HG03469 (cell line): ENCODE measurements around the gene COLGALT1.
A peak's percentile ranks its signal among the peaks of the same experiment; 100 is the strongest.
"Not testable (repeated sequence)": the region's sequence is repeated elsewhere in the genome, so short reads cannot be mapped to it uniquely, and the experiment has no call there.

ENCODE experiments used
- ATAC-seq: cut with Tn5 transposase; IDR thresholded peaks from one replicate; pipeline ENCODE4 v1.9.1; 2021; ENCODE audit warnings: mild to moderate bottlenecking, moderate library complexity, moderate number of reproducible peaks; ENCODE audit not compliant: unreplicated experiment

COLGALT1 gene

DNA sequence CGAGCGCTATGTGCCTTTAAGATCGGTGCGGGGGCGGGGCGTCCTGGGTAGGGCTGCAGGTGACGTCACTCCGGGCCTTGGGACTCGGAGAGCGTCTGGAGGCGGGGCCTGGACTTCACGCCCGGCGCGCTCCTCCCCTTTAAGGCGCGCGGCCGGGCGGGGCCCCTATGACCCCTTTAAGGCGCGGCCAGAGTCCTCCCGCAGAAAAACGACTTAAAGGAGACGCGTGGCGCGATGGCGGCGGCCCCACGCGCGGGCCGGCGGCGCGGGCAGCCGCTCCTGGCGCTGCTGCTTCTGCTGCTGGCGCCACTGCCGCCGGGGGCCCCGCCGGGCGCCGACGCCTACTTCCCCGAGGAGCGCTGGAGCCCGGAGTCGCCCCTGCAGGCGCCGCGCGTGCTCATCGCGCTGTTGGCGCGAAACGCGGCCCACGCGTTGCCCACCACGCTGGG, at the start of gene COLGALT1:
Gene COLGALT1 (plus strand): TSS at position 170 of the 449 bp plus-strand sequence. CDS start 65 bp downstream, at position 235.
- peak; percentile 70 for ATAC-seq

DNA sequence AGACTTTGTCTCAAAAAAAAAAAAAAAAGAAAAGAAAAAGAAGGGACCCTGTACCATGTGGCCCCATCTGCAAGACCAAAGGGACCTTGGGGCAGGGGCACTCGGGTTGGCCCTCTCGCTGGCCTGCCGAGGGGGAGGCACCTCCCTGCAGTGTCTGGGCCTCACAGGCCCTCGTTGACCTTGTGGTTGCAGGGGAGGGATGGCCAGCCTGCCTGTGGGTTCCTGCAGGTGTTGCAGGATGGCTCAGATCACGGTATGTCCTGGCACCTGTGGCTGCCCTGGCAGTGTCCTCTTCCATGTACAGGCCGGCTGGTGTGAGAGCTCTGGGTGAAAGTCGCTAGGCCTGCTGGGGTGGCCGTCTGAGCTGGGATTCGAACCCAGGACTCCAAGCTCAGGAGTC, 48.7 kb upstream of the COLGALT1 start:
- no peak for ATAC-seq

DNA sequence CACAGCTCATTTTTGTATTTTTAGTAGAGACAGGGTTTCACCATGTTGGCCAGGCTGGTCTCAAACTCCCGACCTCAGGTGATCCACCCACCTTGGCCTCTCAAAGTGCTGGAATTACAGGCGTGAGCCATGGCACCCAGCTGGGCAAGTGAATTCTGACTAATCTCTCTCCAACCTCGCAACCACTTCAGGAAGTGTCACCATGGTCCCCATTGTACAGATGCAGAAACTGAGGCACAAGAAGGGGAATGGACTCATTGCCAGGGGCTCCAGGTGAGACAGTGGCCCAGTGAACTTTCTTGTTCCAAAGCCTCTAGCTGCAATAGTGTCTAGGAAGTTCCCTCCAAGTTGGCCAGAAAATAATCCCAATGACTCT, 46.9 kb upstream of the COLGALT1 start:
- not testable (repeated sequence) for ATAC-seq

DNA sequence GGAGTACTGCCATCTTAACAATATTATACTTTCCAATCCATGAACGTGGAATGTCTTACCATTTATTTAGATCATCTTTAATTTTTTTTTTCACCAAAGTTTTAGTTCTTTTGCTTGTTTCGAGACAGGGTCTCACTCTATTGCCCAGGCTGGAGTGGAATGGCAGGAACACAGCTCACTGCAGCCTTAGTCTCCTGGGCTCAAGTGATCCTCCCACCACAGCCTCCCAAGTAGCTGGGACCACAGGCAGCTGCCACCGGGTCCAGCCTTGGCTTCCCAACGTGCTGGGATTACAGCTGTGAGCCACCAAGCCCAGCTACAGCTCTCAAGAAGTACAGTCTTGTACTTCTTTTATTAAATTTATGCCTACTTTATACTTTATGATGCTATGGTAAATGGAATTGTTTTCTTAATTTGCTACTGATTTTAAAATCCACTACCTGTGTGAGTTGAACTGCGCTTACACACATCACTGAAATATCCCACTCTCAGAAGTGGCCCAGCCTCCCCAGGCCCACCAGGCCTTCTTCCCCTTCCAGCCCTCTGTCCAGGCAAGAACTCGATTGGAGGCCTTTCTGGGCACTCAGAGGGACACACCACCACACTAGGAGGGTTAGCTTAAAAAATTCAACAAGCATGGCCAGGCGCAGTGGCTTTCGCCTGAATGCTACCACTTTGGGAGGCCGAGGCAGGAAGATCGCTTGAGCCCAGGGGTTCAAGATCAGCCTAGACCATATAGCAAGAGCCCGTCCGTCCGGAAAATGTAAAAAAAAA, 45.0 kb upstream of the COLGALT1 start:
- no peak for ATAC-seq

DNA sequence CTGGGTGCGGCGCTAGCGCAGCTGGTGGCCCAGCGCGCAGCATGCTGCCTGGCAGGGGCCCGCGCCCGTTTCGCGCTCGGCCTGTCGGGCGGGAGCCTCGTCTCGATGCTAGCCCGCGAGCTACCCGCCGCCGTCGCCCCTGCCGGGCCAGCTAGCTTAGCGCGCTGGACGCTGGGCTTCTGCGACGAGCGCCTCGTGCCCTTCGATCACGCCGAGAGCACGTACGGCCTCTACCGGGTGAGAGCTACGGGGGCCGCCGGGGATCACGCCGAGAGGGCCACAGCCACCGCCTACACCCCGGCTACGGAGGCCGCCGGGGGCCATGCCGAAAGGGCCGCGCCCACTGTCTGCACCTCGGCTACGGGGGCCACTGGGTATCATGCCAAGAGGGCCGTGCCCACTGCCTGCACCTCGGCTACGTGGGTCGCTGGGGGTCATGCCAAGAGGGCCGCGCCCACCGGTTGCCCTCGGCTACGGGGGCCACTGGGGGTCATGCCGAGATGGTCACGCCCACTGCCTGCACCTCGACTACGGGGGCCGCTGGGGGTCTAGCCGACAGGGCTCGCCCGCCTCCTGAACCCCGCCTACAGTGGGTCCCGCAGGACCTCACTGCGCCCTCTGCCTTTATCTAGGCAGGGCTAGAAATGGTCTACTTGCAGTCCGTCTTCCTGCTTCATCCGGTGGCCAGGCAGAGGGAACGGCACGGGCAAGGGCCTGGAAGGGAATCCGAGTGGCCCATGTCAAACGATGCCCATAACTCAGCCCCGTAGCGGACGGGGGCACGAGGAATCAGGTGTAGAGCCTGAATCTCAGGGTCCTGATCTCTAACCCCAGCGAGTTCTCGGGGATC, 43.5 kb upstream of the COLGALT1 start:
- peak; percentile 39 for ATAC-seq

DNA sequence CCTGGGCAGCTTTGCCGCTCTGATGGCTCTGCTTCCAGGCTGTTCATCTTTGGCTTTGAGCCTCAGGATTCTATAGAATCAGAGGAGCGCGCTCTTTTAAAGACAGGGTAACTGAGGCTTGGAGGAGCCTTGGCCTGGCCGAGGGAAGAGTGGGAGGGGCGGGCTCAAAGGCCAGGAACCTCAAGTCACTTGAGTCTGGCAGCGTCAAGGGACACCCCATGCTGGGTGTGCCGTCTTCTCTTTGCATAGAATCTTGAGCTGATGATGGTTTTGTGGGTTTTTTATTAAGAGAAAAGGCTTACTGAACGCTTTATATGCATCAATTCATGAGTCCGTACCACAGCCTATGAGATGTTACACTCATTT, 42.9 kb upstream of the COLGALT1 start:
- no peak for ATAC-seq

DNA sequence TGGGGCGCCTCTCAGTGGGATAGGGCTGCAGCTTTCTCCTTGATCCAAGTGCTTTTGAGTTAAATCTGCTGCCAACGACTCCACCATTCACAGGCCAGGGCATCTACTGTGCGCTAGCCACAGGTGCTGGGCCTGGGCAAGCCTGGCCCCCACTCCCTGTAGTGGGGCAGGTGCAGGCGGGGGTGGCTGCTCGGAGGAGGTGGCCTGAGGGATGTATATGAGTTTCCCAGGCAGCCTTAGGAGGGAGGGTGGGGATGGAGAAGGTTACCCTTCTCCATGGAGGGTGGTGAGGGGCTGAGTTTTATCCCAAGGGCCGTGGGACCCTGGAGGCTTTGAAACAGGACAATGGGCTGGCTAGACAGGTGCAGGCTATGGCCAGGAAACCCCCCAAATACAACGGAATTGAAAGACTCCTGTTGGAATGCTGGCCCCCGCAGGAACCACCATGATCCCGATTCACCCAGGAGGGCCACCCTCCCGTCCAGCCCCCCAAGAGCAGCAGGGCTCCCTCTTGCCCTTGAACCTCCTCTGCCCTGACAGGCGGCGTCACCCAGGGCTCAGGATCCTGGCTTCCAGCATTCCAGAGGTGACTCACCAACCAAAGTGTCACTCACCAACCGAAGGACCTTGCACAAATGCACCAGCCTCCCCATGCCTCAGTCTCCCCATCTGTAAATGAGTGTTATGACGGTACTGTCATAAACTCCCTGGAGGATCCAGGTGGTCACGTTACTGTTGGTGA, 39.9 kb upstream of the COLGALT1 start:
- no peak for ATAC-seq

DNA sequence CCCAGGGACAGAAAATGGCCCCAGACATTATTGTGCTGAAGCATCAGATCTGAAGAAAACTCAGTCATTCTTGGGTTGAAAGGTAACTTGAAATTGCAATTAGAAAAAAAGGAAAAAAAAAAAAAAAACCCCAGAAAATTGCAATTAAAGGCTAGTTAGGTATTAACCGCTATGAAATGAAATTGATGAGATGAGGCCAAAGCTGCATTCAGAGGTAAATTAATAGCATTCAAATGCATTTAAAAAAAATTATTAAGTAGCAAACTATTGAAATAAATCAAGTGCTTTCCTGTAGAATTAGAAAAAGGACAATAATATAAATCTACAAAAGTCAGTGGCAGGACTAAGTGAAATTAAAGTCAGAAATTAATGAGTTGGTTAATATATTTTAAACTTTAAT, 37.6 kb upstream of the COLGALT1 start:
- ATAC-seq, result no peak

DNA sequence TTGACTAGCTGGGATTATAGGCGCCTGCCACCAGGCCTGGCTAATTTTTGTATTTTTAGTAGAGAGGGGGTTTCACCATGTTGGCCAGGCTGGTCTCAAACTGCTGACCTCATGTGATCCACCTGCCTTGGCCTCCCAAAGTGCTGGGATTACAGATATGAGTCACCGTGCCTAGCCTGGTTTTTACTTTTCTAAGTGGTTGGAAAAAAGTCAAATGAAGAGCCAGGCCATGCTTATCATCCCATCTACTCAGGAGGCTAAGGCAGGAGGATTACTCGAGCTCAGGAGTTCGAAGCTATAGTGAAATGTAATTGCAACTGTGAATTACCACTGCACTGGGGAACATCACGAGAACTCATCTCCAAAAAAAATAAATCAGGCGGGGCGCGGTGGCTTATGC, 36.8 kb upstream of the COLGALT1 start:
- ATAC-seq, result not testable (repeated sequence)

DNA sequence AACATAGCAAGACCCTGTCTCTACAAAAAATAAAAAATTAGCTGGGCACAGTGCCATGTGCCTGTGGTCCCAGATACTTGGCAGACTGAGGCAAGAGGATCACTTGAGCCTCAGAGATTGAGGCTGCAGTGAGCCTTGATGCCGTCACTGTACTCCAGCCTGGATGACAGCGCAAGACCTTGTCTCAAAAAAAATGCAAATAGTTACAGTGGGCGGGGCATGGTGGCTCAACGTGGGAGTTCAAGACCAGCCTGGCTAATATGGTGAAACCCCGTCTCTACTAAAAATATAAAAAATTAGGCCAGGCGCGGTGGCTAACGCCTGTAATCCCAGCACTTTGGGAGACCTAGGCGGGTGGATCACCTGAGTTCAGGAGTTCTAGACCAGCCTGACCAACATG, 35.5 kb upstream of the COLGALT1 start:
- ATAC-seq, result no peak

DNA sequence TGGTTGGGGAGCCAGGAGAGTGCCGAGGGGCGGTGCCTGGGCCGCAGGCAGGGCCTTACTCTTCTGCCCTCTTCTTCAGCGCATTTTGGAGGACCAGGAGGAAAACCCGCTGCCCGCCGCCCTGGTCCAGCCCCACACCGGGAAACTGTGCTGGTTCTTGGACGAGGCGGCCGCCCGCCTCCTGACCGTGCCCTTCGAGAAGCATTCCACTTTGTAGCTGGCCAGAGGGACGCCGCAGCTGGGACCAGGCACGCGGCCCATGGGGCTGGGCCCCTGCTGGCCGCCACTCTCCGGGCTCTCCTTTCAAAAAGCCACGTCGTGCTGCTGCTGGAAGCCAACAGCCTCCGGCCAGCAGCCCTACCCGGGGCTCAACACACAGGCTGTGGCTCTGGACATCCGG, 34.6 kb upstream of the COLGALT1 start:
- ATAC-seq, result no peak

DNA sequence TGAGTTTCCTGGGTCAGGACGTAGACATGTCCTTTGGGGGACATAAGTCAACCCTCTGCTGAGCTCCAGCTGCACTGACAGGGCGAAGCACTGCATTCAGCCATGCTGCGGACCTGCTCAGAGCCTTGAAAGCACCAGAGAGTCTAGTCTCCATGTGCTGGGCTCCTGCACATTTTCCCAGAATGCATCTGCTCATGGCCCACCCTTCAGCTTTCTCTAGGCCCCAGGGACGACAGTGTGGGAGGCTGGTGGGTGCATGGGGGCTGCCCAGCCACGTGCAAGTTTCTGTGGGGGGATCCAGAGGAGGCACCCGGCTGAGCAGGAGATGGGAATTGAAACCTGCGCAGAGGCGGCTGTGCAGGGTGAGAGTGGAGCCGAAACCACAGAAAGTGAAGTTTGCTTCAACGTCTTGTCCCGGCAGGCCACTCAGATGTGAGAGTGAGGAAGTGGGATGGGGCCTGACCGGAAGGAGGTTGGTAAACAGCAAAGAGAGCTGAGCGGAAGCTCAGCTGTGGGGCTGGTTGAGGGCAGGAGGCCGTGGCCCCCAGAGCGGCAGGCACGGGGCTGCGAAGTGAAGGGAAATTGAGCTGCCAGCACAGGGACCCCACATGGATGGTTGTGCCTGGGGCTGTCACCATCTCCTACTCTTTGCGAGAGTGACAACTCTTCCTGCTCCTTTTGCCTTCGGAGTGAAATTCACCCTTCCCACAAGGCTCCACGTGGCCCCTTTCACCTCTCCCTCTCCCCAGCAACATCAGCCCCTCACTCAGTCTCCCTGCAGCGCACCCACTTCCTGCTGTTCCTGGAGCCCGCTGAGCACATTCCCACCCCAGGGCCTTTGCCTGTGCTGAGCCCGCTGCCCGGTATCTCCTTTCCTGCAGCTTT, 32.2 kb upstream of the COLGALT1 start:
- ATAC-seq, result peak; percentile 49

DNA sequence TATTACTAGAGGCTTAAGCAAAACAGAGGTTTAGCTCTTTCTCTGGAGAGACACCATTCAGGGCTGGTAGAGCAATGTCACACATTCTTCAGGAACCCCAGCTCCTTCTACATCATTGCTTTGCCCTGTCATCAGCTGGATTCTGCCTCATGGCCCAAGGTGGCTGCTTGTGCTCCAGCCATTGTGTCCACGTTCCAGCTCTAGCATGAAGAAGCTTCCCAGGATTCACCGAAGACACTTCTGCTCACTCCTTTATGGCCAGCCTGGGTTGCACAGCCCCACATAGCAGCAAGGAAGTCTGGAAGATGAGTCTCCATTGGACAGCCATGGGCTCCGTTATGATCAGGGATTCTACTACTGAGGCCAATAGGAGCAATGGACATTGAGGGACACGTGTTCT, 30.8 kb upstream of the COLGALT1 start:
- ATAC-seq, result no peak

DNA sequence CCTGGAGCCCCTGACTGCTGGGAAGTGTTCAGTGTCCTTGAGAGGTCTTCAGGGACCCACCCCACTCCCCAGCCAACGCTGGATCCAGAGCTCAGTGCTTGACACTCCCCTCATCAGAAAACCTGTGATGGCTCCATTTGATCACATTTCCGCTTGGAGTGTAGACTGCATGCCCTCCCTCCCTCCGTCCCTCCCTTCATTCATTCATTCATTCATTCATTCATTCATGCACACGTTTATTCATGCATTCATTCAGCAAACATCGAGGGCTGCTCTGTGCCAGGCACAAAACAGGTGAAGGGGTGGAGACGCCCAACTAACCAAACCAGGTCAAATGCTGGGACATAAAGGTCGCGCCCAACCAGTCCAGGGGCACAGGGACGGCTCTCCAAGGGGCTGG, 30.3 kb upstream of the COLGALT1 start:
- ATAC-seq, result no peak

DNA sequence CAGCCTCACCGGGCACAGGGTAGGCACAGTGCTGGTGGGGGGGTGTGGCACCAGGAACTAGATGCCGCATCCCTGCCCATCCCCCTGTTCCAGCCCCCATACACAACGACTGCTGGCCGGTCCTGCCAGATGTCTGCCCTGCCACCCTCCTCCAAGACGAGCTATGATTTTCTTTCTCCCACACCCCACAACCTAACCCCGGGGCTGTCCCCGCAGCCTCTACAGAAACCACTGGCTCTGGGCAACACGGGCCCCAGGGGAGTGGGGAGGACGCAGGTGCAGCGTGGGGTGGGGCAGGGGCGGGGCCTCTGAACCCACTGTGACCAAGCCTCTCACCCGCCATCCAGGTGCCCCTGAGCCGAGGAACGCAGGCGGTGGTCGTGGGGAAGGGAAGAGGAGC, 28.5 kb upstream of the COLGALT1 start:
- ATAC-seq, result no peak

DNA sequence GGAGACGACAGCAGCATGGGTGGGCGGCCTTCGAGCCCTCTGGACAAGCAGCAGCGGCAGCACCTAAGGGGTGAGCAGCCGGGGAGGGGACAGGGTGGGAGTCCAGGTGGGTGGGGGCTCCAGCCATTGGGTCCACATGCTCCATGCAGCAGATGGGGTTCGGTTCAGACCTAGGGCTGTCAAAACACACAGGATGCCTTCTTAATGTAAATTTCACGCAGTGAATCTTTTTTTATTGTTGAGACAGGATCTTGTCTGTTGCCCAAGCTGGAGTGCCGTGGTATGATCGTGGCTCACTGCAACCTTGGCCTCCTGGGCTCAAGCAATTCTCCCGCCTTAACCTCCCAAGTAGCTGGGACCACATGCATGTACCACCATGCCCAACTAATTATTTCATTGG, 28.1 kb upstream of the COLGALT1 start:
- no peak for ATAC-seq

DNA sequence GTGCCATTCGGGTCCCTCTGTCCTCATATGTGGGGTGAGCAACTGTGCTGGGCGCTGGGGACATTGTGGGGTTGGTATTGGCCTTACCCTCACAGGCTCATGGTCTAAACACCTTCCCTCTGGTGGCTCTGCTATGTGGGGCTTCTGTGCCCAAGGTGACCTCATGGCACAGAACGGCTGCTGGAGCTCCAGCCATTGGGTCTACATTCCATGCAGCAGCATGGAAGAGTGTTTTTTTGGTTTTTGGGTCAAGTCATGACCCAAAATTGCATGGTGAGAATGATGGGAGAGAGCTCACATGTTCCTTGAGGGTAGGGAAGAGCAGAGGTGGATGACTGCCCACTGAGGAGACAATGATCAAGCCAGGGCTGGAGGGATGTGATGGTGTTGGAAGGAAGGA, 26.8 kb upstream of the COLGALT1 start:
- ATAC-seq, result no peak

DNA sequence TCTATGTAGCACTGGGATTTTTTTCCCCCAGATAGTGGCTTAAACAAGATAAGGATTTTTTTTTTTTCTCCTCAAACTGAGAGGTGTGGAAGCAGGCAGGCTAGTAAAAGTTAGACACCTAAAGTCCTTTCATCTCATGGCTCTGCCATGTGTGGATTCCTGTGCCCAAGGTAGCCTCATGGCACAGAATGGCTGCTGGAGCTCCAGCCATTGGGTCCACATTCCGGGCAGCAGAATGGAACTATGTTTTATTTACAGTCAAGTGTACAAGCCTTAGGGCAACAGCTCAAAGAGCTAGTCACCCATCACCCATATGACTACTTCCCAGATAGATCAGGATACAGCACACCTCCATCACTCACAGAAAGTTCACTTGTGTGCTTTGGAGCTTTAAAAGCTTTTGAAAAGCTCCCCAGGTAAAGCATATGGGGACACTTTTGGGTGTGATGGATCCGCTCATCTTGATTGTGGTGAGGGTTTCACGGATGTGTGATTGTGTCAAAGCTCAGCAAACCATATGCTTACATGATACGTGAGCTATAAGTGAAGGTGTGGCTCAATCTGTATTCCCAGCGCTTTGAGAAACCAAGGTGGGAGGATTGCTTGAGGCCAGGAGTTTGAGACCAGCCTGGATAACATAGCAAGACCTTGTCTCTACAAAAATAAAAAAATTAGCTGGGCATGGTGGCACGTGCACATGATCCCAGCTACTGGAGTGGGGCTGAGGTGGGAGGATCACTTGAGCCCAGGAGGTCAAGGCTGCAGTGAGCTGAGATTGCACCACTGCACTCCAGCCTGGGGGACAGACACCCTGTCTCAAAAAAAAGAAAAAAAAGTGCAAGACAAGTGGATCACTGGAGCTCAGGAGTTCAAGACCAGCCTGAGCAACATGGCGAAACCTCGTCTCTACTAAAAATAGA, 25.9 kb upstream of the COLGALT1 start:
- ATAC-seq, result no peak

DNA sequence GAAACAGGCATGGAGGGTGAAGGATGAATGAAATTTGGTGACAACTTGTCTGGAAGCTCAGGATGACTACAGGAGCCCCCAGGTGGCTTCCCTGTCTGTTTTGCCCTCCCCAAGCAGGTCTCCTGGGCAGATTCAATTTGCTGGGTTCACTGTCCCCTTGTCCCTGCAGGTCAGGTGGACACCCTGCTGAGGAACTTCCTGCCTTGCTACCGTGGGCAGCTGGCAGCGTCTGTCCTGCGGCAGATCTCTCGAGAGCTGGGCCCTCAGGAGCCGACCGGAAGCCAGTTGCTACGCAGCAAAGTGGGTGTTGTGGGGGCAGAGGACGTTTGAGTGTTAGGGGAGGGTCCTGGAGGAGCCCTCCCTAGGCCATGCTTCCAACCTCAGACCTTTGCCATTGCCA, 24.9 kb upstream of the COLGALT1 start:
- ATAC-seq, result no peak
